Activated T-cell treated with anti-CD3 and anti-CD28 coated beads, Interleukin-2, amount 50 U/mL, for 72 hours (primary cell): ENCODE measurements around the gene ANO1. TPM values are rescaled to one million over a fixed set of nuclear protein-coding genes. Genes with fewer than 3 reads are reported as not detected.

Experiments
- ATAC-seq, 2 donors: fragments of 150-1000 bp; cut with Tn5 transposase; replicated peaks in 1 of 2; 2 replicates each; pipeline ENCODE4 v1.10.0; 2021; ENCODE audit warnings: moderate library complexity in 2 of 2, mild to moderate bottlenecking in 1 of 2
- DNase-seq, 2 donors: peaks; one replicate each; pipeline ENCODE4 v3.0.0; 2021 to 2022; ENCODE audit warnings: mixed read lengths in 1 of 2
- H3K27ac Mint-ChIP-seq: one replicate; pipeline ENCODE4 v1.8.0; 2022; ENCODE audit warnings: mild to moderate bottlenecking, moderate library complexity, mixed read lengths
- H3K27me3 Mint-ChIP-seq: one replicate; pipeline ENCODE4 v1.8.0; 2022; ENCODE audit warnings: low read depth, mixed read lengths
- H3K36me3 Mint-ChIP-seq, 2 donors: one replicate each; pipeline ENCODE4 v1.8.0; 2022; ENCODE audit warnings: mixed read lengths in 2 of 2, mild to moderate bottlenecking in 1 of 2; ENCODE audit not compliant: insufficient read depth in 2 of 2
- H3K4me1 Mint-ChIP-seq: one replicate; pipeline ENCODE4 v1.8.0; 2022; ENCODE audit warnings: low read depth, mixed read lengths
- H3K4me3 Mint-ChIP-seq, 2 donors: one replicate each; pipeline ENCODE4 v1.8.0; 2022; ENCODE audit warnings: mild to moderate bottlenecking in 2 of 2, mixed read lengths in 2 of 2, moderate library complexity in 2 of 2
- H3K9me3 Mint-ChIP-seq, 2 donors: one replicate each; pipeline ENCODE4 v1.8.0; 2022; ENCODE audit warnings: mixed read lengths in 2 of 2
- total RNA-seq, 2 donors: library from RNA; stranded (reverse); gene quantifications; one replicate each; pipeline ENCODE4 v1.2.3, GENCODE V29; 2022

Gene ANO1
- total RNA-seq, 2 donors from 2014 or later: not detected

- H3K4me1 Mint-ChIP-seq: no peaks in the 10 kb centered on the region
- peaks cover 0 to 2% of the 10 kb centered on the region in 2 donors for H3K36me3 Mint-ChIP-seq
- H3K4me3 Mint-ChIP-seq: no peak overlapping the region
- no peak for ATAC-seq
- H3K27me3 Mint-ChIP-seq: peaks cover 28% of the 10 kb centered on the region
- peaks cover 6 to 13% of the 10 kb centered on the region in 2 donors for H3K9me3 Mint-ChIP-seq
- DNase-seq: no peak
- H3K27ac Mint-ChIP-seq: no peak overlapping the region
Observed at GRCh38 chr11:70122490-70123198, 44.5 kb downstream of the ANO1 start.

- no peak overlapping the region for H3K27ac Mint-ChIP-seq
- H3K4me3 Mint-ChIP-seq: no peak overlapping the region
- DNase-seq (no peak), ATAC-seq (no peak)
- H3K4me1 Mint-ChIP-seq: no peaks in the 10 kb centered on the region
- no peaks in the 10 kb centered on the region for H3K36me3 Mint-ChIP-seq
- H3K9me3 Mint-ChIP-seq: peaks cover 4 to 8% of the 10 kb centered on the region in 2 donors
- H3K27me3 Mint-ChIP-seq: peaks cover 18% of the 10 kb centered on the region
Observed at GRCh38 chr11:70123711-70124110, 45.6 kb downstream of the ANO1 start.

GRCh38 chr11:70124321-70125000, 46.3 kb downstream of the ANO1 start:
- no peak for DNase-seq
- Mint-ChIP-seq H3K4me1 (no peaks in the 10 kb centered on the region), H3K27me3 (peaks cover 11% of the 10 kb centered on the region), H3K27ac (no peak overlapping the region), H3K9me3 (peaks cover 3 to 4% of the 10 kb centered on the region in 2 donors), H3K4me3 (no peak overlapping the region), H3K36me3 (no peaks in the 10 kb centered on the region)
- ATAC-seq: no peak

GRCh38 chr11:70126494-70126893, 48.4 kb downstream of the ANO1 start:
- Mint-ChIP-seq H3K4me3 (no peak overlapping the region), H3K27me3 (no peaks in the 10 kb centered on the region), H3K36me3 (no peaks in the 10 kb centered on the region), H3K9me3 (peaks cover 0 to 1% of the 10 kb centered on the region in 2 donors), H3K4me1 (no peaks in the 10 kb centered on the region), H3K27ac (no peak overlapping the region)
- DNase-seq: no peak
- no peak for ATAC-seq

- Mint-ChIP-seq H3K36me3 (no peaks in the 10 kb centered on the region), H3K9me3 (no peaks in the 10 kb centered on the region), H3K4me3 (no peak overlapping the region), H3K27ac (no peak overlapping the region), H3K4me1 (no peaks in the 10 kb centered on the region), H3K27me3 (no peaks in the 10 kb centered on the region)
- DNase-seq (no peak), ATAC-seq (no peak)
Observed at GRCh38 chr11:70127653-70128434, 49.7 kb downstream of the ANO1 start.

GRCh38 chr11:70128435-70128906, 50.4 kb downstream of the ANO1 start:
- Mint-ChIP-seq H3K27ac (no peak overlapping the region), H3K36me3 (no peaks in the 10 kb centered on the region), H3K4me1 (no peaks in the 10 kb centered on the region), H3K27me3 (no peaks in the 10 kb centered on the region), H3K4me3 (no peak overlapping the region), H3K9me3 (no peaks in the 10 kb centered on the region)
- DNase-seq: no peak
- no peak for ATAC-seq

- Mint-ChIP-seq H3K27ac (no peak overlapping the region), H3K4me3 (no peak overlapping the region), H3K9me3 (no peaks in the 10 kb centered on the region), H3K27me3 (no peaks in the 10 kb centered on the region), H3K4me1 (no peaks in the 10 kb centered on the region), H3K36me3 (no peaks in the 10 kb centered on the region)
- ATAC-seq: no peak
- no peak for DNase-seq
Observed at GRCh38 chr11:70129051-70129592, 51.0 kb downstream of the ANO1 start.

GRCh38 chr11:70130636-70131035, 52.5 kb downstream of the ANO1 start:
- Mint-ChIP-seq H3K4me1 (no peaks in the 10 kb centered on the region), H3K27me3 (no peaks in the 10 kb centered on the region), H3K36me3 (no peaks in the 10 kb centered on the region), H3K4me3 (no peak overlapping the region), H3K9me3 (no peaks in the 10 kb centered on the region), H3K27ac (no peak overlapping the region)
- DNase-seq (no peak), ATAC-seq (no peak)

GRCh38 chr11:70131606-70132190, 53.6 kb downstream of the ANO1 start:
- no peaks in the 10 kb centered on the region for H3K36me3 Mint-ChIP-seq
- no peaks in the 10 kb centered on the region for H3K9me3 Mint-ChIP-seq
- no peak overlapping the region for H3K27ac Mint-ChIP-seq
- no peaks in the 10 kb centered on the region for H3K4me1 Mint-ChIP-seq
- no peaks in the 10 kb centered on the region for H3K27me3 Mint-ChIP-seq
- DNase-seq (no peak), ATAC-seq (no peak)
- no peak overlapping the region for H3K4me3 Mint-ChIP-seq

GRCh38 chr11:70132641-70133040, 54.5 kb downstream of the ANO1 start:
- no peaks in the 10 kb centered on the region for H3K27me3 Mint-ChIP-seq
- no peaks in the 10 kb centered on the region for H3K9me3 Mint-ChIP-seq
- no peaks in the 10 kb centered on the region for H3K4me1 Mint-ChIP-seq
- no peak overlapping the region for H3K4me3 Mint-ChIP-seq
- DNase-seq (no peak), ATAC-seq (no peak)
- H3K27ac Mint-ChIP-seq: no peak overlapping the region
- no peaks in the 10 kb centered on the region for H3K36me3 Mint-ChIP-seq

GRCh38 chr11:70133771-70134335, 55.7 kb downstream of the ANO1 start:
- Mint-ChIP-seq H3K4me3 (no peak overlapping the region), H3K36me3 (no peaks in the 10 kb centered on the region), H3K4me1 (no peaks in the 10 kb centered on the region), H3K9me3 (no peaks in the 10 kb centered on the region), H3K27ac (no peak overlapping the region), H3K27me3 (no peaks in the 10 kb centered on the region)
- DNase-seq: no peak
- ATAC-seq: no peak

- H3K27ac Mint-ChIP-seq: no peak overlapping the region
- no peak for DNase-seq
- no peaks in the 10 kb centered on the region for H3K36me3 Mint-ChIP-seq
- no peaks in the 10 kb centered on the region for H3K9me3 Mint-ChIP-seq
- H3K27me3 Mint-ChIP-seq: no peaks in the 10 kb centered on the region
- H3K4me1 Mint-ChIP-seq: no peaks in the 10 kb centered on the region
- no peak overlapping the region for H3K4me3 Mint-ChIP-seq
- no peak for ATAC-seq
Observed at GRCh38 chr11:70134490-70134889, 56.4 kb downstream of the ANO1 start.
